Endothelial cell of umbilical vein (primary cell): Measurements from ENCODE around the gene MCRIP2.

ENCODE experiments used
- CTCF ChIP-seq, 2 donors: IDR thresholded peaks; 1 replicate in 1 of 2; 2 replicates in 1 of 2; pipeline ENCODE4 v1.5.1; 2011; ENCODE audit warnings: low read length in 2 of 2, mild to moderate bottlenecking in 2 of 2, moderate library complexity in 2 of 2, control low read depth in 1 of 2, inconsistent platforms in 1 of 2, low read depth in 1 of 2; ENCODE audit not compliant: insufficient read depth in 1 of 2; ENCODE audit errors: extremely low read depth in 1 of 2
- EZH2 ChIP-seq: IDR thresholded peaks from 2 replicates; pipeline ENCODE4 v1.6.1; 2012; ENCODE audit warnings: borderline replicate concordance, low read depth, mild to moderate bottlenecking, moderate library complexity, low read length, inconsistent platforms; ENCODE audit not compliant: severe bottlenecking
- GATA2 ChIP-seq: IDR thresholded peaks from 2 replicates; pipeline ENCODE4 v1.7.0; 2011; ENCODE audit warnings: low read depth, mild to moderate bottlenecking, moderate library complexity, mixed read lengths, low read length; ENCODE audit not compliant: insufficient read length, insufficient read depth
- MAX ChIP-seq: IDR thresholded peaks from 2 replicates; pipeline ENCODE4 v1.6.1; 2011; ENCODE audit not compliant: insufficient read depth, insufficient read length
- POLR2A ChIP-seq: IDR thresholded peaks from 2 replicates; pipeline ENCODE4 v1.6.1; 2012; ENCODE audit warnings: low read depth, mild to moderate bottlenecking, control low read depth, low read length
- POLR2AphosphoS5 ChIP-seq: IDR thresholded peaks from 2 replicates; pipeline ENCODE4 v1.6.1; 2012; ENCODE audit warnings: low read depth, mild to moderate bottlenecking, control low read depth, low read length, moderate library complexity; ENCODE audit not compliant: insufficient read depth

GRCh38 chr16:619476-620100 lies 22.0 kb upstream of the MCRIP2 start:
- TF ChIP-seq EZH2 (no peak), POLR2A (no peak), MAX (no peak), CTCF (IDR thresholded peaks at IDR 0.05; ENCODE audit: extremely low read depth in 1 of 2, insufficient read depth in 1 of 2, low read depth in 1 of 2, low read length in 2 of 2) (no peak), GATA2 (no peak), POLR2AphosphoS5 (no peak)
